ENCODE measurements around the gene TULP3.

- TF ChIP-seq CTCF (IDR thresholded peaks at IDR 0.05) (no peak), POLR2A (IDR thresholded peaks at IDR 0.05) (no peak)
These were observed 82.9 kb downstream of the TULP3 start for GRCh38 chr12:2973566-2973965.
